LNCaP clone FGC (cell line): ENCODE measurements around the gene BORCS6.

ENCODE experiments used
- DNase-seq: peaks from one replicate; pipeline ENCODE4 v3.0.0-alpha.2; 2011; ENCODE audit warnings: low read depth
- H3K4me3 ChIP-seq: 2 replicates; pipeline ENCODE4 v1.5.1; 2011; ENCODE audit warnings: mild to moderate bottlenecking, low read depth, low read length, control low read depth
- CTCF ChIP-seq: IDR thresholded peaks from 2 replicates; pipeline ENCODE4 v1.5.1; 2012; ENCODE audit warnings: mild to moderate bottlenecking; ENCODE audit not compliant: control insufficient read depth, insufficient read depth; ENCODE audit errors: extremely low read depth

The BORCS6 gene

GRCh38 chr17:8147141-8147804 is 42.7 kb downstream of the BORCS6 start:
- no peak overlapping the region for H3K4me3 ChIP-seq
- no peak for DNase-seq
- no peak for TF ChIP-seq CTCF

GRCh38 chr17:8146381-8147140 is 43.4 kb downstream of the BORCS6 start:
- DNase-seq = no peak
- no peak overlapping the region for H3K4me3 ChIP-seq
- TF ChIP-seq CTCF = no peak

GRCh38 chr17:8145811-8146210 is 44.2 kb downstream of the BORCS6 start:
- no peak for TF ChIP-seq CTCF
- DNase-seq = no peak
- no peak overlapping the region for H3K4me3 ChIP-seq

GRCh38 chr17:8144401-8145231 is 45.4 kb downstream of the BORCS6 start:
- no peak for DNase-seq
- TF ChIP-seq CTCF = no peak
- no peak overlapping the region for H3K4me3 ChIP-seq

GRCh38 chr17:8143581-8144400 is 46.2 kb downstream of the BORCS6 start:
- H3K4me3 ChIP-seq = no peak overlapping the region
- no peak for DNase-seq
- TF ChIP-seq CTCF = no peak

- no peak for DNase-seq
- no peak for TF ChIP-seq CTCF
Observed at GRCh38 chr17:8142887-8143580, 46.9 kb downstream of the BORCS6 start.

More at GRCh38 chr17:8142887-8143580, 46.9 kb downstream of the BORCS6 start:
- H3K4me3 ChIP-seq = no peak overlapping the region
